Epithelial cell of proximal tubule (primary cell): ENCODE measurements around the gene NUDT16L1. TPM values are rescaled to one million over a fixed set of nuclear protein-coding genes. Genes with fewer than 3 reads are reported as not detected.

Experiments used
- DNase-seq: peaks from one replicate; pipeline ENCODE4 v3.0.0-alpha.2; 2011; ENCODE audit warnings: low read depth
- H3K4me3 ChIP-seq: 2 replicates; pipeline ENCODE4 v1.5.1; 2011; ENCODE audit warnings: low read depth, mild to moderate bottlenecking, low read length
- CTCF ChIP-seq: conservative IDR thresholded peaks from 2 replicates; pipeline ENCODE4 v1.5.1; 2012; ENCODE audit warnings: low read depth, mild to moderate bottlenecking, low read length
- total RNA-seq: library from RNA; depleted of rRNA; stranded (reverse); fragments of >200 nt; gene quantifications from 2 replicates; pipeline ENCODE4 v1.2.3, GENCODE V29; 2015

The NUDT16L1 gene
- total RNA-seq, 1 donor from 2014 or later = 23.8 TPM

DNA sequence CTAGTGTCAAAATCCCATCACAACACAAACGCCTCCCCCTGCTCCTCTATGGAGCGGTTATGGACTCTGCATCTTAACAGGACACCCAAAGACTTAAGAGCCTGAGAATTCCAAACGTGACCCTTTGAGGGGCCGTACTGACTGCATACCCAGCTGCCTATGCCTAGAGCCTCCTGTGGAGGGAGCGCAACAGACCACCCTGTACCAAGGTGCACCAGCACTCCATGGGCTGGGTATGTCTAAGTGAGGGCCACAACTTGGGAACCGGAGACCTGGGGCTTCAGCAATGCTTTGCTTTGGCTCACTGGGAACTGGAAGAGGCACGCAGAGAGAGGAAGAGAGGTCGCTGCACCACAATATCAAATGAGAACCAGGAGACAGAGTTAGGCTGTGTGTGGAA, 35.3 kb downstream of the NUDT16L1 start:
- no peak overlapping the region for H3K4me3 ChIP-seq
- no peak for DNase-seq
- no peak for TF ChIP-seq CTCF

GRCh38 chr16:4729876-4730275, 36.5 kb downstream of the NUDT16L1 start:
- DNase-seq = no peak
- no peak for TF ChIP-seq CTCF

GRCh38 chr16:4733211-4733742, 39.9 kb downstream of the NUDT16L1 start:
- TF ChIP-seq CTCF = no peak
- DNase-seq = no peak
- peak overlapping the region; percentile 100 for H3K4me3 ChIP-seq

More at GRCh38 chr16:4729876-4730275, 36.5 kb downstream of the NUDT16L1 start:
- no peak overlapping the region for H3K4me3 ChIP-seq

DNA sequence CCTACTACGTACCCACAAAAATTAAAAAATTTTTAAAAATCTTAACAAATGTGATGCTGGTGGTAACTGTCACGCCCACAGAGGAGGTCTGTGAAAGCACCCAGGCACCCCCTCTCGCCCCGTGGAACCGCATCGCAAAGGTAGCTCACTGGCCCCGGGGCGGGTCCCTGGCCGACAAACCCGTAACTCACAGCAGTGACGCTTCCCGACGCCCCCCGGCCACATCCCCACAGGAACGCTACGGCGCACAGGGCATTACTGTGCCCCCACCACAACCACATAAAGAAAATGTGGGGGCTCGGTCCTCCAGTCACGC, 40.3 kb downstream of the NUDT16L1 start:
- no peak for DNase-seq
- H3K4me3 ChIP-seq = peak overlapping the region; percentile 100
- TF ChIP-seq CTCF = no peak

DNA sequence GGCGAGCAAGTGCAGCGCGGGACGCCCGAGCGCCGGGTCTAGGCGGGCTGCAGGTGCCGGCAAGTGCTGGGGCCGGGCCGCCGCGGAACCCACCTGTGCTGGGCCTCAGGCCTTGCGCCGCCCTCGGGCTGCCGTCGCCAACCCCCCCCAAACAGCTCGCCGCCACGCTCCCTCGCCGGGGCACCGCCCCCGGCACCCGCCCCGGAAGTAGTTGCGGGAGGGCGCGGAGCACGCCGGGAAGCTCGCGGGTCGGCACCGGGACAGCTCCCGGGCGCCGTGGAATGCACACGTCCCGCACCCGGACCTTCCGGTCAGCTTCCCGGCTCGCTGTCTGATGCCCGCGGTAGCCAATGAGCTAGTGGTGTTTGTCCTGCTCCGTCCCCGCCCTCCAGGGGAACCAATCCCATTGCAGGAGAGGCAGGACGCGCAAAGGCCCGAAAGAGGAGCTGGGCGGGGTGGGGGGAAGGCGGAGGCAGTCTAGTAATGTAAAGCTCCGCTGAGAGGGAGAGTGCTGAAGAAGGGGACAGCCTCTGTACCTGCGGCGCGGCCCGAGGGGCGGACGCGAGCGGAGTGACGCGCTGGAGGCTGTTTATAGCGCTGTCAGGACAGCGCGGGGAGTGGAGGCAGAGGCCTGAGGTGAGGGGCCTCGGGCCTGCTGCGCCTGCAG, 40.8 kb downstream of the NUDT16L1 start, which contains the start of the genes ANKS3 and DNAAF8:
ANKS3 (minus strand) TSS at position 209 of the 667 bp plus-strand sequence. CDS start 4,122 bp downstream, outside the sequence.
DNAAF8 (plus strand) TSS at position 475 of the 667 bp plus-strand sequence. CDS start 1,978 bp downstream, outside the sequence.
- peak; percentile 54 for DNase-seq
- H3K4me3 ChIP-seq = peak within 1 kb of the TSS; percentile 100
- no peak for TF ChIP-seq CTCF

GRCh38 chr16:4734730-4735535, 41.6 kb downstream of the NUDT16L1 start:
- DNase-seq = no peak
- peak overlapping the region; percentile 100 for H3K4me3 ChIP-seq
- TF ChIP-seq CTCF = no peak
